ENCODE measurements around the gene CATSPERD. TPM values are rescaled to one million over a fixed set of nuclear protein-coding genes. Genes with fewer than 3 reads are reported as not detected.

CATSPERD gene
- total and polyA plus RNA-seq, 9 of the 15 experiments (the other 6 are each of a cell fraction or from before 2014, with no cell fraction given): not detected

- peak; percentile 98 for TF ChIP-seq RAD51 (IDR thresholded peaks at IDR 0.05; ENCODE audit: borderline replicate concordance, low read depth)
- TF ChIP-seq ZNF717 (CRISPR knock-in tag; IDR thresholded peaks at IDR 0.05): no peak
- no peak for TF ChIP-seq TRIM28 (IDR thresholded peaks at IDR 0.05)
- TF ChIP-seq ZNF77 (CRISPR knock-in tag; IDR thresholded peaks at IDR 0.05): no peak
- no peak for TF ChIP-seq NUFIP1 (IDR thresholded peaks at IDR 0.05; ENCODE audit: partially characterized antibody)
- TF ChIP-seq EWSR1 (IDR thresholded peaks at IDR 0.05; ENCODE audit: borderline replicate concordance, low read depth, partially characterized antibody): no peak
- TF ChIP-seq ELK3 (CRISPR knock-in tag; IDR thresholded peaks at IDR 0.05): no peak
- no peak for TF ChIP-seq CCAR2 (IDR thresholded peaks at IDR 0.05; ENCODE audit: low read depth, low read length)
- TF ChIP-seq FUS (optimal IDR thresholded peaks at IDR 0.05; ENCODE audit: low read depth, low read length): no peak
- peak; percentile 85 for TF ChIP-seq ZBTB7A (IDR thresholded peaks at IDR 0.05; ENCODE audit: borderline replicate concordance, control insufficient read depth, low read depth, low read length)
- TF ChIP-seq MXI1 (IDR thresholded peaks at IDR 0.05; ENCODE audit: low read depth, low read length): peak; percentile 91
- TF ChIP-seq MAFF (IDR thresholded peaks at IDR 0.05; ENCODE audit: low read length): no peak
- TF ChIP-seq SMARCA5 (IDR thresholded peaks at IDR 0.05): no peak
- TF ChIP-seq RFX5 (IDR thresholded peaks at IDR 0.05; ENCODE audit: low read depth, low read length): no peak
- peak; percentile 39 for TF ChIP-seq HNRNPLL (IDR thresholded peaks at IDR 0.05; ENCODE audit: low read depth, low read length, poor library complexity, severe bottlenecking)
- TF ChIP-seq ZNF512 (tag; IDR thresholded peaks at IDR 0.05): no peak
- TF ChIP-seq DLX4 (CRISPR knock-in tag; IDR thresholded peaks at IDR 0.05): no peak
- no peak for TF ChIP-seq CEBPB (tag; IDR thresholded peaks at IDR 0.05)
- peak; percentile 22; the same call in 1 of the 2 replicates for TF ChIP-seq ZNF589 (CRISPR knock-in tag; IDR thresholded peaks at IDR 0.05; ENCODE audit: low read depth)
- no peak for TF ChIP-seq TCF3 (CRISPR knock-in tag; IDR thresholded peaks at IDR 0.05)
- TF ChIP-seq PCBP1 (IDR thresholded peaks at IDR 0.05; ENCODE audit: low read depth, low read length, poor library complexity, severe bottlenecking): peak; percentile 14
- no peak for TF ChIP-seq ZZZ3 (IDR thresholded peaks at IDR 0.05)
- no peak for TF ChIP-seq FOXO4 (CRISPR knock-in tag; IDR thresholded peaks at IDR 0.05)
These were observed 39.7 kb upstream of the CATSPERD start, which contains the start of the genes HSD11B1L and MICOS13 (continued) for GRCh38 chr19:5680437-5681368.

Measured in K562 (cell line).